Thyroid gland (tissue), 4 donors: ENCODE measurements around the gene ZNF205. TPM values are rescaled to one million over a fixed set of nuclear protein-coding genes. Genes with fewer than 3 reads are reported as not detected.

Experiments used
- DNase-seq, 2 donors: peaks; one replicate each; pipeline ENCODE4 v3.0.0-alpha.2; 2019
- H3K27ac ChIP-seq, 3 donors: fragments of 200-600 bp; sonication (generic); 1 replicate in 2 of 3; 2 replicates in 1 of 3; pipeline ENCODE4 v1.5.1; 2016 to 2019; ENCODE audit warnings: mild to moderate bottlenecking in 1 of 3, moderate library complexity in 1 of 3
- H3K27me3 ChIP-seq: fragments of 200-600 bp; sonication (generic); one replicate; pipeline ENCODE4 v1.5.1; 2019
- H3K36me3 ChIP-seq, 2 donors: fragments of 200-600 bp; sonication (generic); one replicate each; pipeline ENCODE4 v1.5.1; 2016 to 2019
- H3K4me1 ChIP-seq, 2 donors: fragments of 200-600 bp; sonication (generic); one replicate each; pipeline ENCODE4 v1.5.1; 2017 to 2019
- H3K4me3 ChIP-seq, 3 donors: fragments of 200-600 bp; sonication (generic); replicated peaks in 1 of 3; 1 replicate in 2 of 3; 2 replicates in 1 of 3; pipeline ENCODE4 v1.5.1; 2016; ENCODE audit warnings: mild to moderate bottlenecking in 1 of 3
- H3K9me3 ChIP-seq: fragments of 200-600 bp; sonication (generic); one replicate; pipeline ENCODE4 v1.5.1; 2017
- CTCF ChIP-seq, 6 experiments: fragments of 200-600 bp in 3 of 6; fragments of 450-650 bp in 3 of 6; sonication (generic) in 3 of 6; IDR thresholded peaks; one replicate each; pipeline ENCODE4 v1.5.1; 2016 to 2019; ENCODE audit warnings: antibody characterized with exemption in 6 of 6, mild to moderate bottlenecking in 2 of 6, inconsistent platforms in 1 of 6, moderate library complexity in 1 of 6
- POLR2A ChIP-seq, 2 donors: fragments of 450-650 bp; IDR thresholded peaks; one replicate each; pipeline ENCODE4 v1.6.1; 2017; ENCODE audit warnings: antibody characterized with exemption in 2 of 2, mild to moderate bottlenecking in 2 of 2, moderate library complexity in 1 of 2
- WGBS, 2 donors: methylation state at CpG; one replicate each; pipeline ENCODE4 v1.1.5; 2017; 5-methylcytosine and 5-hydroxymethylcytosine counted together
- intact Hi-C: fragments of 100-400 bp; cut with DNase I; formaldehyde crosslinking; loops from one replicate; pipeline ENCODE4 v1.15.1; 2023
- total RNA-seq, 4 donors: library from RNA; depleted of rRNA; stranded (reverse); fragments of >200 nt; gene quantifications; one replicate each; pipeline ENCODE4 v1.2.3, GENCODE V29; 2016

Gene ZNF205
- total RNA-seq, 4 donors from 2014 or later, result 18.5 to 28.9 (median 19.6) TPM

GRCh38 chr16:3149630-3150345, 37.4 kb downstream of the ZNF205 start:
- intact Hi-C loops, result no loop called here
- Histone ChIP-seq H3K4me1 (peaks cover 15 to 16% of the 10 kb centered on the region in 2 donors), H3K27me3 (no peaks in the 10 kb centered on the region), H3K36me3 (no peaks in the 10 kb centered on the region), H3K4me3 (peak overlapping the region; percentile 30 to 69 (median 62)), H3K9me3 (no peaks in the 10 kb centered on the region), H3K27ac (peak overlapping the region; percentile 80 to 88 (median 84))
- DNase-seq, result peak; percentile 56 to 68
- 5 to 6% methylated on average over 6 to 21 of the region's 41 CpGs for WGBS, 2 donors
- TF ChIP-seq CTCF (IDR thresholded peaks at IDR 0.05) (peak in 2 of 6 experiments; percentile 18 to 38), POLR2A (IDR thresholded peaks at IDR 0.05) (no peak)

GRCh38 chr16:3150346-3151218, 38.2 kb downstream of the ZNF205 start:
- peak overlapping the region; percentile 80 to 88 (median 84) for H3K27ac ChIP-seq
- peak overlapping the region; percentile 30 to 69 (median 62) for H3K4me3 ChIP-seq
- no peaks in the 10 kb centered on the region for H3K27me3 ChIP-seq
- H3K9me3 ChIP-seq, result no peaks in the 10 kb centered on the region
- peak; percentile 96 for DNase-seq
- peaks cover 15 to 16% of the 10 kb centered on the region in 2 donors for H3K4me1 ChIP-seq
- intact Hi-C loops, result no loop called here
- TF ChIP-seq POLR2A (IDR thresholded peaks at IDR 0.05) (peak in 1 of 2 donors; percentile 17), CTCF (IDR thresholded peaks at IDR 0.05) (no peak)
- WGBS, 2 donors, result 2 to 3% methylated on average over 33 to 46 of the region's 62 CpGs
- H3K36me3 ChIP-seq, result no peaks in the 10 kb centered on the region

- no peaks in the 10 kb centered on the region for H3K36me3 ChIP-seq
- intact Hi-C loops, result no loop called here
- no peaks in the 10 kb centered on the region for H3K9me3 ChIP-seq
- DNase-seq, result no peak
- 6 to 10% methylated on average over 15 of the region's 15 CpGs for WGBS, 2 donors
- H3K4me1 ChIP-seq, result peaks cover 15 to 16% of the 10 kb centered on the region in 2 donors
- H3K27ac ChIP-seq, result no peak overlapping the region
- no peaks in the 10 kb centered on the region for H3K27me3 ChIP-seq
- TF ChIP-seq POLR2A (IDR thresholded peaks at IDR 0.05) (no peak), CTCF (IDR thresholded peaks at IDR 0.05) (no peak)
- peak overlapping the region in 1 of 3 donors; percentile 24 for H3K4me3 ChIP-seq
Measured at GRCh38 chr16:3152027-3152276, 39.6 kb downstream of the ZNF205 start.

GRCh38 chr16:3152277-3152990, 40.0 kb downstream of the ZNF205 start:
- H3K4me3 ChIP-seq, result peak overlapping the region in 1 of 3 donors; percentile 24
- TF ChIP-seq CTCF (IDR thresholded peaks at IDR 0.05) (peak in 2 of 6 experiments; percentile 15 to 17), POLR2A (IDR thresholded peaks at IDR 0.05) (no peak)
- peak overlapping the region in 2 of 3 donors; percentile 22 to 33 for H3K27ac ChIP-seq
- H3K4me1 ChIP-seq, result peaks cover 18% of the 10 kb centered on the region in 2 donors
- H3K9me3 ChIP-seq, result no peaks in the 10 kb centered on the region
- no peaks in the 10 kb centered on the region for H3K36me3 ChIP-seq
- no peaks in the 10 kb centered on the region for H3K27me3 ChIP-seq
- 1 to 4% methylated on average over 29 to 42 of the region's 42 CpGs for WGBS, 2 donors
- peak; percentile 85 to 86 for DNase-seq
- intact Hi-C loops, result no loop called here
